ENCODE results near the gene XPR1. TPM values are rescaled to one million over a fixed set of nuclear protein-coding genes. Genes with fewer than 3 reads are reported as not detected.

The XPR1 gene
- total and polyA plus RNA-seq, 10 of the 15 experiments (the other 5 are each of a cell fraction or from before 2014, with no cell fraction given), result 1.1 to 33.9 (median 11.3) TPM

GRCh38 chr1:180632326-180633056 is 669 bp downstream of the XPR1 start (continued):
- TF ChIP-seq STAT3 (IDR thresholded peaks at IDR 0.05; ENCODE audit: low read depth, low read length) (no peak), NR2C1 (IDR thresholded peaks at IDR 0.05) (no peak), ETV6 (conservative IDR thresholded peaks at IDR 0.05 in 1 of 2, IDR thresholded peaks at IDR 0.05 in 1 of 2; ENCODE audit: borderline replicate concordance in 1 of 2, low read depth in 1 of 2) (no peak), POLR2A (IDR thresholded peaks at IDR 0.05; ENCODE audit: low read depth, low read length) (no peak), POLR2AphosphoS2 (IDR thresholded peaks at IDR 0.05; ENCODE audit: low read depth, low read length) (no peak), IKZF1 (conservative IDR thresholded peaks at IDR 0.05) (peak; percentile 83), PML (IDR thresholded peaks at IDR 0.05; ENCODE audit: low read length) (no peak), CTCF (IDR thresholded peaks at IDR 0.05 in 2 of 3, conservative IDR thresholded peaks at IDR 0.05 in 1 of 3; ENCODE audit: control insufficient read depth in 2 of 3, extremely low read depth in 1 of 3, insufficient read depth in 1 of 3, low read depth in 3 of 3, low read length in 3 of 3) (peak in 2 of 3 experiments; percentile 23; a peak in 1 of 6 replicates), NKRF (conservative IDR thresholded peaks at IDR 0.05) (no peak; the same call in 1 of the 2 replicates), EED (IDR thresholded peaks at IDR 0.05; ENCODE audit: low read depth) (no peak)
- TF ChIP-seq, protein P1, sequence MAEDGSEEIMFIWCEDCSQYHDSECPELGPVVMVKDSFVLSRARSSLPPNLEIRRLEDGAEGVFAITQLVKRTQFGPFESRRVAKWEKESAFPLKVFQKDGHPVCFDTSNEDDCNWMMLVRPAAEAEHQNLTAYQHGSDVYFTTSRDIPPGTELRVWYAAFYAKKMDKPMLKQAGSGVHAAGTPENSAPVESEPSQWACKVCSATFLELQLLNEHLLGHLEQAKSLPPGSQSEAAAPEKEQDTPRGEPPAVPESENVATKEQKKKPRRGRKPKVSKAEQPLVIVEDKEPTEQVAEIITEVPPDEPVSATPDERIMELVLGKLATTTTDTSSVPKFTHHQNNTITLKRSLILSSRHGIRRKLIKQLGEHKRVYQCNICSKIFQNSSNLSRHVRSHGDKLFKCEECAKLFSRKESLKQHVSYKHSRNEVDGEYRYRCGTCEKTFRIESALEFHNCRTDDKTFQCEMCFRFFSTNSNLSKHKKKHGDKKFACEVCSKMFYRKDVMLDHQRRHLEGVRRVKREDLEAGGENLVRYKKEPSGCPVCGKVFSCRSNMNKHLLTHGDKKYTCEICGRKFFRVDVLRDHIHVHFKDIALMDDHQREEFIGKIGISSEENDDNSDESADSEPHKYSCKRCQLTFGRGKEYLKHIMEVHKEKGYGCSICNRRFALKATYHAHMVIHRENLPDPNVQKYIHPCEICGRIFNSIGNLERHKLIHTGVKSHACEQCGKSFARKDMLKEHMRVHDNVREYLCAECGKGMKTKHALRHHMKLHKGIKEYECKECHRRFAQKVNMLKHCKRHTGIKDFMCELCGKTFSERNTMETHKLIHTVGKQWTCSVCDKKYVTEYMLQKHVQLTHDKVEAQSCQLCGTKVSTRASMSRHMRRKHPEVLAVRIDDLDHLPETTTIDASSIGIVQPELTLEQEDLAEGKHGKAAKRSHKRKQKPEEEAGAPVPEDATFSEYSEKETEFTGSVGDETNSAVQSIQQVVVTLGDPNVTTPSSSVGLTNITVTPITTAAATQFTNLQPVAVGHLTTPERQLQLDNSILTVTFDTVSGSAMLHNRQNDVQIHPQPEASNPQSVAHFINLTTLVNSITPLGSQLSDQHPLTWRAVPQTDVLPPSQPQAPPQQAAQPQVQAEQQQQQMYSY (CRISPR knock-in tag; IDR thresholded peaks at IDR 0.05), result no peak
- TF ChIP-seq, protein P2, sequence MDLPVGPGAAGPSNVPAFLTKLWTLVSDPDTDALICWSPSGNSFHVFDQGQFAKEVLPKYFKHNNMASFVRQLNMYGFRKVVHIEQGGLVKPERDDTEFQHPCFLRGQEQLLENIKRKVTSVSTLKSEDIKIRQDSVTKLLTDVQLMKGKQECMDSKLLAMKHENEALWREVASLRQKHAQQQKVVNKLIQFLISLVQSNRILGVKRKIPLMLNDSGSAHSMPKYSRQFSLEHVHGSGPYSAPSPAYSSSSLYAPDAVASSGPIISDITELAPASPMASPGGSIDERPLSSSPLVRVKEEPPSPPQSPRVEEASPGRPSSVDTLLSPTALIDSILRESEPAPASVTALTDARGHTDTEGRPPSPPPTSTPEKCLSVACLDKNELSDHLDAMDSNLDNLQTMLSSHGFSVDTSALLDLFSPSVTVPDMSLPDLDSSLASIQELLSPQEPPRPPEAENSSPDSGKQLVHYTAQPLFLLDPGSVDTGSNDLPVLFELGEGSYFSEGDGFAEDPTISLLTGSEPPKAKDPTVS (IDR thresholded peaks at IDR 0.05; ENCODE audit: low read depth, low read length), result no peak
- TF ChIP-seq, protein P3, sequence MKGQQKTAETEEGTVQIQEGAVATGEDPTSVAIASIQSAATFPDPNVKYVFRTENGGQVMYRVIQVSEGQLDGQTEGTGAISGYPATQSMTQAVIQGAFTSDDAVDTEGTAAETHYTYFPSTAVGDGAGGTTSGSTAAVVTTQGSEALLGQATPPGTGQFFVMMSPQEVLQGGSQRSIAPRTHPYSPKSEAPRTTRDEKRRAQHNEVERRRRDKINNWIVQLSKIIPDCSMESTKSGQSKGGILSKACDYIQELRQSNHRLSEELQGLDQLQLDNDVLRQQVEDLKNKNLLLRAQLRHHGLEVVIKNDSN (IDR thresholded peaks at IDR 0.05; ENCODE audit: borderline replicate concordance, extremely low read length, insufficient read depth, low read depth, low read length), result no peak
- TF ChIP-seq, protein P4, sequence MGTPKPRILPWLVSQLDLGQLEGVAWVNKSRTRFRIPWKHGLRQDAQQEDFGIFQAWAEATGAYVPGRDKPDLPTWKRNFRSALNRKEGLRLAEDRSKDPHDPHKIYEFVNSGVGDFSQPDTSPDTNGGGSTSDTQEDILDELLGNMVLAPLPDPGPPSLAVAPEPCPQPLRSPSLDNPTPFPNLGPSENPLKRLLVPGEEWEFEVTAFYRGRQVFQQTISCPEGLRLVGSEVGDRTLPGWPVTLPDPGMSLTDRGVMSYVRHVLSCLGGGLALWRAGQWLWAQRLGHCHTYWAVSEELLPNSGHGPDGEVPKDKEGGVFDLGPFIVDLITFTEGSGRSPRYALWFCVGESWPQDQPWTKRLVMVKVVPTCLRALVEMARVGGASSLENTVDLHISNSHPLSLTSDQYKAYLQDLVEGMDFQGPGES (IDR thresholded peaks at IDR 0.05), result no peak
- TF ChIP-seq, protein P5, sequence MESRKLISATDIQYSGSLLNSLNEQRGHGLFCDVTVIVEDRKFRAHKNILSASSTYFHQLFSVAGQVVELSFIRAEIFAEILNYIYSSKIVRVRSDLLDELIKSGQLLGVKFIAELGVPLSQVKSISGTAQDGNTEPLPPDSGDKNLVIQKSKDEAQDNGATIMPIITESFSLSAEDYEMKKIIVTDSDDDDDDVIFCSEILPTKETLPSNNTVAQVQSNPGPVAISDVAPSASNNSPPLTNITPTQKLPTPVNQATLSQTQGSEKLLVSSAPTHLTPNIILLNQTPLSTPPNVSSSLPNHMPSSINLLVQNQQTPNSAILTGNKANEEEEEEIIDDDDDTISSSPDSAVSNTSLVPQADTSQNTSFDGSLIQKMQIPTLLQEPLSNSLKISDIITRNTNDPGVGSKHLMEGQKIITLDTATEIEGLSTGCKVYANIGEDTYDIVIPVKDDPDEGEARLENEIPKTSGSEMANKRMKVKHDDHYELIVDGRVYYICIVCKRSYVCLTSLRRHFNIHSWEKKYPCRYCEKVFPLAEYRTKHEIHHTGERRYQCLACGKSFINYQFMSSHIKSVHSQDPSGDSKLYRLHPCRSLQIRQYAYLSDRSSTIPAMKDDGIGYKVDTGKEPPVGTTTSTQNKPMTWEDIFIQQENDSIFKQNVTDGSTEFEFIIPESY (IDR thresholded peaks at IDR 0.05), result no peak
